MM.1S (cell line): ENCODE measurements around the gene GFRAL.

Experiments used
- EZH2phosphoT487 ChIP-seq: fragments of 300-600 bp; sonication (generic); IDR thresholded peaks from 2 replicates; pipeline ENCODE4 v1.6.1; 2018; ENCODE audit warnings: antibody characterized with exemption, low read length
- TF ChIP-seq, protein P1 (sequence below): fragments of 300-600 bp; sonication (generic); IDR thresholded peaks from 2 replicates; pipeline ENCODE4 v1.5.1; 2016; ENCODE audit warnings: antibody characterized with exemption, low read length, mixed read lengths

DNA sequence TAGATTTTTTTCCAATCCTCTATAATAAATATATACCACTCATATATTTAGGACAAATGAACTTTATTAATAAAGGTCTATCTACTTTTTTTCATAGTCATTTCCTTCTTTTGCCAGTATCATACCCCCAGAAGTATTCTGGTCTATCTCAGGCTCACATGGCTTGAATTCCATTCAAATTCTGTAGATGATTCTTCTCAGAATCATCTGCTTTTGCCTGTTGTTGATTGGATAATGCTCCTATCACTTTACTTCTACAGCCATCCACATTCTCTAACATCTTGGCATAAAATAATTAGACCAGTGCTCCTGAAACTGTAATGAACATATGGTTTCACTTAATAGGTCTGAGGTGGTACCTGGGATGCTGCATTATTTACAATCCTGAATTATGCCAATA lies 121.2 kb downstream of the GFRAL start:
- TF ChIP-seq, protein P1, sequence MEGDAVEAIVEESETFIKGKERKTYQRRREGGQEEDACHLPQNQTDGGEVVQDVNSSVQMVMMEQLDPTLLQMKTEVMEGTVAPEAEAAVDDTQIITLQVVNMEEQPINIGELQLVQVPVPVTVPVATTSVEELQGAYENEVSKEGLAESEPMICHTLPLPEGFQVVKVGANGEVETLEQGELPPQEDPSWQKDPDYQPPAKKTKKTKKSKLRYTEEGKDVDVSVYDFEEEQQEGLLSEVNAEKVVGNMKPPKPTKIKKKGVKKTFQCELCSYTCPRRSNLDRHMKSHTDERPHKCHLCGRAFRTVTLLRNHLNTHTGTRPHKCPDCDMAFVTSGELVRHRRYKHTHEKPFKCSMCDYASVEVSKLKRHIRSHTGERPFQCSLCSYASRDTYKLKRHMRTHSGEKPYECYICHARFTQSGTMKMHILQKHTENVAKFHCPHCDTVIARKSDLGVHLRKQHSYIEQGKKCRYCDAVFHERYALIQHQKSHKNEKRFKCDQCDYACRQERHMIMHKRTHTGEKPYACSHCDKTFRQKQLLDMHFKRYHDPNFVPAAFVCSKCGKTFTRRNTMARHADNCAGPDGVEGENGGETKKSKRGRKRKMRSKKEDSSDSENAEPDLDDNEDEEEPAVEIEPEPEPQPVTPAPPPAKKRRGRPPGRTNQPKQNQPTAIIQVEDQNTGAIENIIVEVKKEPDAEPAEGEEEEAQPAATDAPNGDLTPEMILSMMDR, result no peak
- TF ChIP-seq EZH2phosphoT487, result no peak
